Brain pericyte (primary cell): ENCODE results near the gene KIF3B.
"Not testable (repeated sequence)": the region's sequence is repeated elsewhere in the genome, so short reads cannot be mapped to it uniquely, and the experiment has no call there.

ENCODE experiments used
- DNase-seq: peaks from one replicate; pipeline ENCODE4 v3.0.0-alpha.2; 2012; ENCODE audit warnings: low read depth, low spot score

KIF3B gene

DNA sequence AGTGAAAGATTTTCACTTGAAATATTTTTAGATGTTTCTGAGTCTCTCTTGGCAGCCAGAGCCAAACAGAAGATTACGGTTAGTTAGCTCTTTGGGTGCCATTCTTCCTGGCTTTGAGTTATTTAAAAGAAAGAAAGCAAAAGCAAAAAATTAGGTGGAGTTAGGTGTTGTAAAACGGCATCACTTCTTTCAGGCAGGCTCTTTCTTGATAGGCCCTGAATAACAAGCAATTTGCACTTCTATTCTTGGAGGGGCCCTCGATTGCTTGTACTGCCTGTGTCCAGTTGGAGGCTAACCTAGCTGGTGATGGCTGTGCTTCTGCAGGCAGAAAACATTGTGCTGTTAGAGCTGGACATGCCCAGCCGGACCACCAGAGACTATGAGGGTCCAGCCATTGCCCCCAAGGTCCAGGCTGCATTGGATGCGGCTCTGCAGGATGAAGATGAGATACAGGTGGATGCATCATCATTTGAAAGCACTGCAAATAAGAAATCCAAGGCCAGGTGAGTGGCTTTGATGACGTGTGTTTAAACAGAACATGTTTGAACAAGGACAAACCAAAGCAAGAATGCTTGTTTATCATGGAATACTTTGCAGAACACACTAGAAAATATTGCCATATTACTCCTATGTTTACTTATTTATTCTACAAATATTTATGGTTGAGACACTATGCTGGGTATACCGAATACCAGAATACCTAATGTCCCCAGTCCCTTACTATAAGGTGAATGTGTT, 52.5 kb downstream of the KIF3B start:
- no peak for DNase-seq

GRCh38 chr20:32330555-32330897, 53.1 kb downstream of the KIF3B start:
- no peak for DNase-seq

- no peak for DNase-seq
Measured at GRCh38 chr20:32332614-32333013, 55.2 kb downstream of the KIF3B start.

DNA sequence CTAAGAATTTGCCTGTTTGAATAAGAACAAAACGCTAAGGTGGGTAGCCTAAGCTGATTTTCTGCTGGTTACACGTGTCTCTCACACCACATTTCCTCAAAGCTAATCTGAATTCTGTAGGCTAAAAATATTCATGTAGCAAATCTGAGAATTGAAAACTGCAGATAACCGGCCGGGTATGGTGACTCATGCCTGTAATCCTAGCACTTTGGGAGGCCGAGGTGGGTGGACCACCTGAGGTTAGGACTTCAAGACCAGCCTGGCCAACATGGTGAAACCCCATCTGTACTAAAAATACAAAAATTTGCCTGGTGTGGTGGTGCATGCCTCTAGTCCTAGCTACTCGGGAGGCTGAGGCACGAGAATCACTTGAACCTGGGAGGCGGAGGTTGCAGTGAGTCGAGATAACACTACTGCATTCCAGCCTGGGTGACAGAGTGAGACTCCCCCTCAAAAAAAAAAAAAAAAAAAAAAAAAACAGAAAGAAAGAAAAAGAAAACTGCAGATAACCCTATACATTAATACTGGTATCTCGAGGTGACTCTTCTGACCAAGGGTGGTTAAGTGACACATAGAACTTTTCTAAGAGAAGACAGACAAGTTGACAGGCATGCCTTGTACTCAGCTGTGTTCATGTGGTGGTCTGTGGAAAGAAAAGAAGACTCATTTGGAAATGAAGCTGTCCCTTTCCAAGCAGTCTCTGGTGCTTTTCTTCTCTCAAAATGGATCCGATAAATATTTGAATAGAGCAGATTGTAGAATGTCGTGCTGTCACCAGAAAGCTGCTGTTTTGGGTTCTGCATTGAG, 55.9 kb downstream of the KIF3B start:
- no peak for DNase-seq

DNA sequence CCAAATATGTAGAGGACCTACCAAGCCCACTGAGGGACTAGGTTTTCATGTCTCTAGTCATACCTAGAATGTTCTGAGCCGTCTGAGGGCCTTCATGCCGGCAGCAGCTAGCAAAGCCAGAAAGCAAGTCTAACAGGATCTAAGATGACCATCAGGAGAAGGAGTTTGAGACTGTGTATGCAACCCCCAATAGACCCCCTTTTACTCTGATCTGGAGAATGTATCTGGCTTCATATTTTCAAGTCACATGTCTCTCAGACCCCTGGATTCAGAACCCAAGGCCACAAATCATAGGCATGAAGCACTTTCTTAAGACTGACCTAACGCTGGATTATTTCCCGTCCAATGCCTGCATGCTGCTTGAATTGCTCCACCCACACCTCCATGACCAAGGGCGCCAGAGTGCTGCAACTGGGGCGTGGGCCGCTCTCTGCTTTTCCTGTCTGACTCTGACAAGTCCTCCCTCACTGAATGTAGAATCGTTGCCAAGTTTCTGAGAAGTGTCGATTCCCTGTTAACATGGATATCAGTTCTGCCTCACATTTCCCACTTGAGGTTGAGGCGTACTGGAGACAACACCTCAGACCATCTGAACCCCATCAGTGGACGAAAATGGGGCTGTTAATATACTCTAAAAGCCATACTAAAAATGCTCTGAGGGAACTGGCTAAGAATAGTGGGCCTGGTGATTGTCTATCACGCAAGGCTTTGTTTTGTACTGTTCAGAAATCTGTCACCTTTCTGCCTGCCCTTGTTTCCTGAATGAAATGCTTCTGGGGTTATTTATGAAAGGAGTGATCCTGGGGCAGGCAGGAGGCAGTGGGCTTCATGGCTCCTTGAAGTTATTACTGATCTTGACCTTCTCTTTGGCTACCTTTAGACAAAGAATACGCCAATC, 56.8 kb downstream of the KIF3B start:
- no peak for DNase-seq

DNA sequence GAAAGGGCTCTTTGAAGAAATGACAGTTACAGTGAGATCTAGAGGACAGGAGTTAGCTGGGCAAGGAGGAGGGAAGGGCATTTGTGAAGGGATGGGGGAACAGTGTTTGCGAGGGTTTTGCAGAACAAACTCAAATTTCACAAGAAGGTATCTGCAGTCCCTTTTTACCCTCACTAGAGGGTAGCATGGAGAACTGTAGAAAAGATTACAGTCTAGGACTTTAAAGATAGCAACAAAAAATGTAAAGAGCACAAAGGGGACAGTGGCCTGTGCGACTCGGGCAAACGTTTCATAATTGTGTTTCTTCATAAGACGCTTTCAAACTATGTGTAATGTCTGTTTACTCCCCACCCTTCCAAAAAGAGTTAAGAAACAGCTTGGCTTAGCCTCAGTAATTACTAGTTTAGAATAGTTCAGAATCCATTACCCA, 59.5 kb downstream of the KIF3B start:
- no peak for DNase-seq

- DNase-seq: no peak
Measured at GRCh38 chr20:32337937-32338661, 60.6 kb downstream of the KIF3B start.

DNA sequence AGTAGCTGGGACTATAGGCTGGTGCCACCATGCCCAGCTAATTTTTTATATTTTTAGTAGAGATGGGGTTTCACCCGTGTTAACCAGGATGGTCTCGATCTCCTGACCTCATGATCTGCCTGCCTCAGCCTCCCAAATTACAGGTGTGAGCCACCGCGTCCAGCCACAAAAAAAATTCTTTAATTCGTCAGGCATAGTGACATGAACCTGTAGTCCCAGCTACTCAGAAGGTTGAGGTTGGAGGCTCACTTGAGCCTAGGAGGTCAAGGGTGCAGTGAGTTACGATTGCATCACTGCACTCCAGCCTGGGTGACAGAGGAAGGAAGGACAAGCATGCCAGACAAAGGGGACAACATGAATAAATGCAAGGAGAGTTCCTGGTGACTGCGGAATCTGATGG, 61.2 kb downstream of the KIF3B start:
- DNase-seq: no peak

DNA sequence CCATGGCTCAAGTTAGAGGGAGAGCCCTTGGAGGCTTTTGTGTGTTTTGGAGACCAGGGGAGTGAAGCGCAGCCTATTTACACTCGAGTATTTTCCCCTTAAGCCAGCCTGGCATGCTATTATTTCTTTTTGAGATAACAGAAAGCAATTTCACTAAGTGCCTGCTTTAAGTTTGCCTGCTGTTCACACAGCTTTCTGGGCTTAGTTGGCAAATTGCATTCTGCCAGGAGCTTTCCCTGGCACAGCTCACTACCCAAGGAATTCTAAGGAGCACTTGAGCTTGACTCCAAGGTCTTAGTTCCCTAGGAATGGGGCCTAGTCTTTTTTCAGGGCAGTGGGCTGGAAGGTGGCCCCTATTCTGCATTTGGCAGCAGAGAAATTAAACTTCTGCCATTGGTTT, 61.7 kb downstream of the KIF3B start:
- DNase-seq: no peak

- not testable (repeated sequence) for DNase-seq
Measured at GRCh38 chr20:32341053-32341452, 63.6 kb downstream of the KIF3B start.

- DNase-seq: no peak
Measured at GRCh38 chr20:32343439-32343838, 66.0 kb downstream of the KIF3B start.

- no peak for DNase-seq
Measured at GRCh38 chr20:32344835-32345506, 67.5 kb downstream of the KIF3B start.

DNA sequence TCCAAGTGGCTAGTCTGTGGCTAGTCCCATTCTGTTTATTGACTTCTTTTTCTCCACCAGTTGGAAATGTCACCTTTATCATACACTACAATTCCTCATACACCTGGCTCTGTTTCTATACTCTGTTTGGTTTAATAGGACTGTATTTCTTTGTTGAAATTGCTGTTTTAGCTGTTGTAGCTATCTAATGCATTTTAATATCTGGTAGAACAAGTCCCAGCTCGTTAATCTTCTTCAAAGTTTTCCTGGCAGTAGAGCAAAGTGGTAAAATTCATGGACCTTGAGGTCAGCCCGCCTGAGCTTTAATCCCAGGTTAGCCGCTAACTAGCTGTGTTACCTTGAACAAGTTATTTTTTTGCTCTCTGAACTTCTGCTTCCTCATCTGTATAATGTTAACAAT, 70.8 kb downstream of the KIF3B start:
- DNase-seq: no peak

DNA sequence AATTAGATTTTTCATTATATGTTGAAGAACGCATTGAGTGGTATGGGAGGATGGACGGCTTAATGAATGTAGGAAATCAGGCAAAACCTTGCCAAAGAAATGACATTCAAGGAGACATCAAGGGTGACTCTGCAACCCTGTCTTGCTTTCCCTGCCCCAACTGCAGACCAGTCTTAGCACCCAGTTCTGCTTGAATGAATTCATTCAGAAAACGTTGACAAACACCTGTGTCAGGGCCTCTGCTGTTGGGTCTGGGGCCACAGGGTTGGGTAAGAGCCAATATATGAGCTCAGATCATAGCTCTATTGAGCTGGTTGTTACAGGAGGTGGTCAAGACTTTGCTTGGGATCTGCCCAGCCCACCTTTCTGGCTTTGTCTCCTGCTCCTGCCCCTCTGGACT, 73.0 kb downstream of the KIF3B start:
- DNase-seq: no peak

DNA sequence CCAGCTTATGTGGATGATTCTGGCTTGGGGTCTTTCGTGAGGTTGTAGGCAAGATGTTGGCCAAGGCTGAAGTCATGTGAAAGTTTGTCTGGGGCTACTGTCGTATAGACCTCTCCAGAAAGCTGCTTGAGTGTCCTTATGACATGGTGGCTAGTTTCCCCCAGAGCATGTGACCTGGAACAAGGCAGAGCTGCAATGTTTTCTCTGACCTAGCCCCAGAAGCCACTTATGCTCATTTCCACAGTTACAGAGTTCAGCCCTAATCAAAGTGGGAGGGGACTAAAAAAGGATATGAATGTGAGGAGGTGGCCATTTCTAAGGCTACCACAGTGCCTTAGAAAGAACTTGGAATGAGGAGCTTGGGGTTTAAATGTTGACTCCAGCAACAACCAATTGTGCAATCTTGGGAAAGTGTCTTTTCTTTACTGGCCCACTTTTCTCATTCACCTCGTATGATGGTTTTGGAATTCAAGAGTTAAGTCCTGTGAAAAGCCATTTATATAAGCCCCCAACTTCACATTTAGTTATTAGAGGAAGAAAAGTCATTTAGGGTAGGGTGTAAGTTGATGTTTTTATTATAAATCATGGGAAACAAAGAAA, 74.8 kb downstream of the KIF3B start:
- no peak for DNase-seq

- DNase-seq: no peak
Measured at GRCh38 chr20:32353848-32354496, 76.5 kb downstream of the KIF3B start.

GRCh38 chr20:32354592-32355416, 77.4 kb downstream of the KIF3B start:
- DNase-seq: no peak

- DNase-seq: no peak
Measured at GRCh38 chr20:32355417-32355841, 78.0 kb downstream of the KIF3B start.
